HCT116 (cell line): ENCODE results near the gene EDNRA.

ENCODE experiments used
- CTCF ChIP-seq, 3 experiments: fragments of 200-600 bp in 1 of 3; sonication (generic) in 1 of 3; IDR thresholded peaks in 2 of 3; conservative IDR thresholded peaks in 1 of 3; 2 replicates each; pipeline ENCODE4 v1.5.1; 2012 to 2017; ENCODE audit warnings: low read depth in 2 of 3, low read length in 2 of 3, antibody characterized with exemption in 1 of 3, borderline replicate concordance in 1 of 3, control low read depth in 1 of 3, mild to moderate bottlenecking in 1 of 3, mixed read lengths in 1 of 3, mixed run types in 1 of 3, moderate library complexity in 1 of 3; ENCODE audit not compliant: insufficient read depth in 1 of 3
- FOSL1 ChIP-seq: IDR thresholded peaks from 2 replicates; pipeline ENCODE4 v1.6.1; 2012; ENCODE audit warnings: low read depth
- JUND ChIP-seq: IDR thresholded peaks from 2 replicates; pipeline ENCODE4 v1.6.1; 2012
- MAX ChIP-seq: IDR thresholded peaks from 2 replicates; pipeline ENCODE4 v1.6.1; 2012
- POLR2A ChIP-seq: IDR thresholded peaks from 2 replicates; pipeline ENCODE4 v1.7.0; 2011; ENCODE audit warnings: borderline replicate concordance; ENCODE audit not compliant: insufficient read depth, insufficient read length; ENCODE audit errors: extremely low read depth
- POLR2AphosphoS5 ChIP-seq: IDR thresholded peaks from 2 replicates; pipeline ENCODE4 v1.6.1; 2011; ENCODE audit warnings: mild to moderate bottlenecking, low read depth, low read length, moderate library complexity
- TCF7L2 ChIP-seq: IDR thresholded peaks from 2 replicates; pipeline ENCODE4 v1.7.0; 2011; ENCODE audit warnings: borderline replicate concordance, inconsistent platforms; ENCODE audit not compliant: insufficient read depth, insufficient read length; ENCODE audit errors: extremely low read depth
- ZNF274 ChIP-seq: fragments of 200-500 bp; sonication (Bioruptor generic); IDR thresholded peaks from 2 replicates; pipeline ENCODE4 v1.6.1; 2014; ENCODE audit warnings: mild to moderate bottlenecking, low read depth, low read length, inconsistent platforms

- TF ChIP-seq POLR2AphosphoS5 (no peak), CTCF (IDR thresholded peaks at IDR 0.05 in 2 of 3, conservative IDR thresholded peaks at IDR 0.05 in 1 of 3; ENCODE audit: borderline replicate concordance in 1 of 3, insufficient read depth in 1 of 3, low read depth in 2 of 3, low read length in 2 of 3) (no peak), JUND (no peak), POLR2A (no peak), TCF7L2 (no peak), FOSL1 (no peak), MAX (no peak), ZNF274 (no peak)
Observed at GRCh38 chr4:147508346-147508745, 27.4 kb downstream of the EDNRA start.
